HG02588 (cell line): ENCODE results near the gene EPHA2.

Experiments
- ATAC-seq: cut with Tn5 transposase; IDR thresholded peaks from one replicate; pipeline ENCODE4 v1.9.1; 2021; ENCODE audit warnings: mild to moderate bottlenecking, moderate library complexity; ENCODE audit not compliant: unreplicated experiment

Gene EPHA2

DNA sequence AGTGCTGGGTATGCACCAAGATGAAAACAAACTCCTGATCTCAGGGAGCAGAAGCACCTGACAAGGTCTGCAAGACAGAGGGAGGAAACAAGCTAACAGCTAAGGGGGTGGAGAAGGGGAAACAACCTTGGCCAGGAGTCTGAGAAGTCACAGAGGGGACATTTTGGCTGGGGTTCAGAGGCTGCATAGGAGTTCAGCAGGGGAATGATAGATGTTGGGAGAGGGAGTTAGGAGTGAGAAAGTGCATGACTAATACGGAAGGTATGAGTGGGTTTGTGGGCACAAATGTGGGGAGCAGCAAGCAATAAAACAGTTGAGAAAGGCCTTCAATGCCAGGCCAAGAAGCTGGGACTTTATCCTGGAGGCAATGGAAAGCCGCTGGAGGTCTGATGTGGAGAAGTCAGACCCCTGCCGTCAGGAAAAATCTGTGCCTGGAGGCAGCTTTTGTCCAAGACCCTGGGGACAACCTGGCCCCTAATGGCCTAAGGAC, 16.4 kb downstream of the EPHA2 start:
- no peak for ATAC-seq

DNA sequence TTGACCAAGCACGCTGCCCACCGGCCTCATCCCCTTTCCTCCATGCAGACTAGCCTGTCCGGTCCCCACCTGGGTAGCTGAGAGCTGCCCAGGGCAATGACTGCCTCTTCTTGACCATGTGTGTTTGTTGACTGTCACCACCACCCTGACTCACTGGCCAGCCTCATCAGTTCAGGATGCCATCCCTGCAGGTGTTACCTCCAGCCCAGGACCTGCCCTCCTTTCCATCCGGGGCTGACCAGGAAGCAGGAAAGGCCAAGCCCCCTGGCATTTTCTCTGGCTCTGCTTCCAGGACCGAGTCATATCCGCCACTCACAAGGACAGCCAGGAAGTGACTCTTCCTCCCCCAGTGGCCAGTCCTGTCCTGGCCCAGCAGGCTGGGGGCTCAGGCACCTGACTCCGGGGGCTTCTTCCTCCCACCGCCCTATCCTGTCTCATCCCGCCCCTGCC, 17.1 kb downstream of the EPHA2 start:
- no peak for ATAC-seq

GRCh38 chr1:16137890-16138467, 17.9 kb downstream of the EPHA2 start:
- ATAC-seq = no peak

GRCh38 chr1:16135501-16135900, 20.4 kb downstream of the EPHA2 start:
- no peak for ATAC-seq

DNA sequence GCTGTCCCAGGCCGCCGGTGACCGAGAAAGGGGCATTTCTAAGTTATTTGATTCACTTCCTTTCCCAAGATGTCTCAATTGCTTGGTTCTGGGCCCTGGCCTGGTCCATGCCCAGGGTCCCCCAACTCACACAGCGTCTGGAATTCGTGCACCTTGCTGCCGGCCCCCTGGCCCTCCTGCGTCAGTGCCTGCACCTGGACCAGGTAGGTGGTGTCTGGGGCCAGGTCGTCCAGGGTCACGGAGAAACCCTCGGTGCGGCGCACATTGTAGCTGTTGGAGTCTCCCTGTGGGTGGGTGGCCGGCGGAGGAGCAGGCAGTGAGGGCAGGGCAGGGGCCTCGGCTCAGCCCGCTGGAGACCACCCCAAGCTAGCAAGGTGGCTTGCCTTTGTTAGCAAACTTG, 21.0 kb downstream of the EPHA2 start:
- no peak for ATAC-seq

GRCh38 chr1:16134066-16134801, 21.6 kb downstream of the EPHA2 start:
- ATAC-seq = no peak

DNA sequence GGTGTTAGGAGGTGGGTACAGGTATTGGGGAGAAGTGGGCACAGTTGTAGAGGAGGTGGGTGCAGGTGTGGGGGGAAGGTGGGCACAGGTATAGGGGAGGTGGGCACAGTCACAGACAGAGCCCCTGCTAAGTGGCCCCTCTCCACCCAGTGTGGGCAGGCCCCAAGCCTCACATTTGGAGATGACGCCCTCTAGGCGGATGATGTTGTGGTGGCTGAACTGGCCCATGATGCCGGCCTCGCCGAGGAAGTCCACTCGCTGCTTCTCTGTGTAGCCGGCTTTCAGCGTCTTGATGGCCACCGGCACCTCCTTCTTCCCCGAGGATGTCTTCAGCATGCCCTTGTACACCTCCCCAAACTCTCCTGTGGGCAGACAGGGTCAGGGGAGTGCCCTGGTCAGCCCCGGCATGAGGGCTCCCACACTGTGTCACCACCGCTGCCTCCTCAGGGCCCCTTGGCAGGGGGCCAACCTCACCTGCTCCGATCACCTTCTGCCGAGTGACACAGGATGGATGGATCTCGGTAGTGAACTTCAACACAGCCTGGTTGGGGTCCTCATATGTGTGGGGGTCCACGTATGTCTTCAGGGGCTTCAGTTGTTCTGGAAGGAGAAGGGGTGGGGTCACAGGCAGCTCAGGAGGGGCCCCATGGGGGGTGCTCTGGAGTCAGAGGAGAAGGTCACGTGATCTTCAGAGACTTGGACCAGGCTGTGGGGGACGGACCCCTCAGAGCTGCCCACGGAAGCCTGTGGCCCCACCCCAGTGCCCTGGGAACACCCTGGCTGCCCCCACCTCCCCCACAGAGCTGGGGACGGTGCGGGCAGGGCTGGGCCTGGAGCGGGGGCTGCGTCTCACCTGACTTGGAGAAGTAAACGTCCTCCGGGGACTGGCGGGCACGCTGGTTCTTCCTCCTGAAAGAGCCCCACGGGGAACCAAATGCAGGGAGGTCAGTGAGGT, 22.6 kb downstream of the EPHA2 start:
- ATAC-seq = no peak

- ATAC-seq = no peak
Measured at GRCh38 chr1:16132325-16132785, 23.5 kb downstream of the EPHA2 start.

DNA sequence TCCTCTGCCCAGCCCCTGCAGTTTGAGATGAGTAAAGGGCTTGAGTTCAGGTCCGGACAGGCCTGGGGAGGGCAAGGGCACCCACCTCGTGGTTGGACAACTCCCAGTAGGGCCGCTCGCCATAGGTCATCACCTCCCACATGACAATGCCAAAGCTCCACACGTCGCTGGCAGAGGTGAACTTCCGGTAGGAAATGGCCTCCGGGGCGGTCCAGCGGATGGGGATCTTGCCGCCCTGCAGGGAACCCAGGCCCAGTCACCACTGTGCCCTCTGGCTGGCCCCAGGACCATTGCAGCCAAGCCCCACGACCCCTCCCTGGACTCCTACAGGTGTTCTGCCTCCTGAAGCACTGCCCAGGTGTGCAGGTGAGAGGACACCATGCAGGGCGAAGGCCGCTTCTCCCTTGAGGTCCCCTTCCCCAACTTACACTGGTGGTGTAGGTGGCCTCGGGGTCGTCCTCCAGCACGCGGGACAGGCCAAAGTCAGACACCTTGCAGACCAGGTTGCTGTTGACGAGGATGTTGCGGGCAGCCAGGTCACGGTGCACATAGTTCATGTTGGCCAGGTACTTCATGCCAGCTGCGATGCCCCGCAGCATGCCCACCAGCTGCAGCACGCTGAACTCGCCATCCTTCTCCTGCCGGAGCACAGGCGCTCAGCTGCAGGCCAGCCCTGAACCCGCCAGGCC, 24.1 kb downstream of the EPHA2 start:
- no peak for ATAC-seq

DNA sequence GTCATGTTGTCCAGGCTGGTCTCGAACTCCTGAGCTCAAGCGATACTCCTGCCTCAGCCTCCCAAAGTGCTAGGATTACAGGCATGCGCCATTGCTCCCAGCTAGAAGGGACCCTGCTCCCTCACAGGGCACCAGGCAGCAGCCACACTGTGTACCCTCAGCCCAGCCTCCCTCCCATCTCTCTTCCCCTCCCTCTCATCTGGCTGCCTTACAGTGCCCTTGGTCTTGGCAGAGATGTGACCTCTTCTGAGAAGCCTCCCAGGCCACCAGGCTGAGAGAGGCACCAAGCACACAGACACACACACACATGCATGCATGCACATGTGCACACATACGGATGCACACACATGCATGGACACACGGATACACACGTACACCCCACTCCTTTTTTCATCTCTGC, 25.0 kb downstream of the EPHA2 start:
- ATAC-seq = no peak

- no peak for ATAC-seq
Measured at GRCh38 chr1:16129921-16130543, 25.8 kb downstream of the EPHA2 start.

- no peak for ATAC-seq
Measured at GRCh38 chr1:16129316-16129715, 26.6 kb downstream of the EPHA2 start.

GRCh38 chr1:16128338-16128741, 27.5 kb downstream of the EPHA2 start:
- ATAC-seq = no peak

DNA sequence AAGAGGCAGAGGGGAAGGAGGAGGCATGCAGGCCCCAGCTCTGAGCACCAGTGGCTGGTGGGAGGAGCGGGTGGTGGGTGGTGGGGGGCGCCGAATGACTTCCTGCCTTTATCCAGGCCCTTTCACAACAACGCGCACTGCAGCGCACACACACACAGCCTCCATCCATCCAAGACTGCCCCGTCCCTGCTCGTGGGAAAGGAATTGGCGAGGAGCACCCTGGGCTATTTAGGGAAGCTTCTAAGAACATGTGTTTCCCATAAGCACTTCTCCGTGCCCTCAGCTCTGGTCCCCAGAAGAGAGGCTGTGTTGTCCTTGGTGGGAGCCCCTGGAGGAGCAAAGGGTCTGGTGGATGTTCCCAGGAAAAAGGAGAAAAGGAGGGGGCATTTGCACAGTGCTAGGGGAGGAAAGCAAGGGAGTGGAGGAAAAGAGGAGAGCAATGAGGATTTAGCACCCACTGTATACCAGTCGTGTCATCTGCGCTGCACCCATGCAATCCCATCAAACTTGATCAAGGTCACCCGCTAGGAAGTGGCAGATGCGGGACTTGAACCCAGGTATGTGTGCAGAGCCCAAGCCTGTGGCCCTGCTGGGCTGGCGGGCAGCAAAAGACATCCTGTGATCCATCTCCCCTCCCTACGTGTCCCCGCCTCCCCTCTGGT, 28.1 kb downstream of the EPHA2 start:
- no peak for ATAC-seq

- ATAC-seq = no peak
Measured at GRCh38 chr1:16126743-16127515, 28.9 kb downstream of the EPHA2 start.

DNA sequence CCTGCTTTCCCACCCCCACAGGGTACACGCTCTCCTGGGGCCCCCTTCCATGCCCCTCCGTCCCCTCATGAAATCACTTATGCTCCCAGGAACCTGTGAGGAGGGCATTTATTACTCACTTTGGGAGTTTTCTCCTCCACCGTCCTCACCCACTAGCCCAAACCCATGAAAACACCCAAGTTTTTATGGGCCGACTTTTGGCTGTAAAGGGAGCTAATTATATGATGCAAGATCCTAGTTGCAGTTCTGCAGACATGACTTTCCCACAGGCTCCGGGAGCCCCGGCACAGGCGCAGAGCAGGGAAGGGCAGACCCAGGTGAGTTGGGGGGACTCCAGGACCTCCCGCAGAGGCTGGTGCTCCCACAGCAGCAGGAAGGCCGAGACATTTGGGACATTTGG, 29.7 kb downstream of the EPHA2 start:
- ATAC-seq = no peak

DNA sequence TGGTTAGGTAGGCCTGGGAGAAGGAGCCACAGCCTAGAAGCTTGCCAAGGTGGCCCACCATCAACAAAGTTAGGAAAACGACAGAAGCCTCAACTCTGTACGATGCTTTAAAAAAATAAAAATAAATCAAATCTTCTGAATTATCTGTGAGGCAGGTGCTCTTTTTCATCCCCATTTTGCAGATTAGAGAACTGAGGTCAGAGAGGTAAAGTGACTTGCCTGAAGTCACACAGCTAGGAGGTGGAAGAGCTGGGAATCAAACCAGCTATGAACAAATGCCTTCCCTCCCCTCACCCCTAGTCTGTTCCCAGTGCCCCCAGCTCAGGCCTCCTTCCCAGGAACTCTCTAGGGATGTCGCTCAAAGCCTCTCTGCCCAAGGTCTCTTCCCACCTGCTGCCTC, 30.4 kb downstream of the EPHA2 start:
- no peak for ATAC-seq

DNA sequence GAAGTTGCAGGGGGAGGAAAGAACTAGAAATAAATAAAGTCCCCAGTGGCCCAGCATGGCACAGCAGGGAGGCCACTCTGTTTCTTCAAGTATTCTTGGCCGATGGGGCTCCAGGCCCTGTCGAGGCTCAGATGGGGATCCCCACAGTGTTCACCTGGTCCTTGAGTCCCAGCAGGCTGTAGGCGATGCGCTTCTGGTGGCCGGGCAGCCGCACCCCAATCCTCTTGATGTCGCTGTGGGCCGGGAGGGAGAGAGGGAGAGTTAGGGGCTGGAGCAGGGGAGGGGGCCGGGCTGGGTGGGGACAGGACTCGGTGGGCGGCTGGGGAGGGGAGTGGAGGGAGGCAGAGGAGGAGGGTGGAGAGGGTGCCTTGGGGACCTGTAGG, 30.8 kb downstream of the EPHA2 start:
- no peak for ATAC-seq
